Kidney (tissue), 14 donors: Measurements from ENCODE around the gene GPR15LG. TPM values are rescaled to one million over a fixed set of nuclear protein-coding genes. Genes with fewer than 3 reads are reported as not detected.
A peak's percentile ranks its signal among the peaks of the same experiment; 100 is the strongest.
"Not testable (repeated sequence)": the region's sequence is repeated elsewhere in the genome, so short reads cannot be mapped to it uniquely, and the experiment has no call there.

ENCODE experiments used
- DNase-seq, 5 donors: peaks; one replicate each; pipeline ENCODE4 v3.0.0-alpha.2; 2013 to 2020
- FAIRE-seq: peaks from 2 replicates; lab custom pipeline; 2012; peaks lifted over from hg19 to GRCh38; lab: Jason Lieb, UNC
- H3K27ac ChIP-seq, 2 donors: one replicate each; pipeline ENCODE4 v1.7.0; 2013; ENCODE audit warnings: low read depth in 2 of 2, low read length in 2 of 2, inconsistent platforms in 1 of 2
- H3K27me3 ChIP-seq: one replicate; pipeline ENCODE4 v1.7.1; 2013; ENCODE audit warnings: low read length, inconsistent platforms; ENCODE audit not compliant: control insufficient read depth, insufficient read depth
- H3K36me3 ChIP-seq, 3 donors: one replicate each; pipeline versions ENCODE4 v1.7.0 to v1.7.1; 2013; ENCODE audit warnings: low read length in 3 of 3, control low read depth in 1 of 3, inconsistent platforms in 1 of 3; ENCODE audit not compliant: insufficient read depth in 3 of 3, control insufficient read depth in 2 of 3
- H3K4me1 ChIP-seq, 3 donors: one replicate each; pipeline versions ENCODE4 v1.7.0 to v1.7.1; 2013; ENCODE audit warnings: low read length in 3 of 3, inconsistent platforms in 1 of 3, low read depth in 1 of 3; ENCODE audit not compliant: control insufficient read depth in 2 of 3, insufficient read depth in 2 of 3
- H3K4me3 ChIP-seq, 3 donors: one replicate each; pipeline versions ENCODE4 v1.7.0 to v1.8.1; 2013; ENCODE audit warnings: low read length in 3 of 3, control low read depth in 1 of 3, inconsistent platforms in 1 of 3
- H3K9ac ChIP-seq, 3 donors: one replicate each; pipeline versions ENCODE4 v1.7.0 to v1.7.1; 2013; ENCODE audit warnings: low read length in 3 of 3, control low read depth in 1 of 3, inconsistent platforms in 1 of 3
- H3K9me3 ChIP-seq, 3 donors: one replicate each; pipeline versions ENCODE4 v1.7.0 to v1.7.1; 2013; ENCODE audit warnings: low read length in 3 of 3, control low read depth in 1 of 3, inconsistent platforms in 1 of 3; ENCODE audit not compliant: control insufficient read depth in 2 of 3, insufficient read depth in 1 of 3
- CTCF ChIP-seq: IDR thresholded peaks from 3 replicates; pipeline ENCODE4 v1.5.1; 2012; ENCODE audit warnings: mild to moderate bottlenecking, moderate library complexity, borderline replicate concordance; ENCODE audit not compliant: insufficient read depth; ENCODE audit errors: extremely low read depth
- intact Hi-C: fragments of 100-400 bp; cut with DNase I; formaldehyde crosslinking; loops from one replicate; pipeline ENCODE4 v1.11.1; 2022
- polyA plus RNA-seq: library from polyadenylated mRNA; stranded (reverse); fragments of 350-450 nt; fragmentation: Illumina TruSeq; extraction: RNeasy Lipid Tissue Mini Kit (QIAGEN cat#74804); gene quantifications from one replicate; pipeline ENCODE4 v1.2.3, GENCODE V29; 2014; ENCODE audit warnings: low read depth, low replicate concordance; ENCODE audit not compliant: insufficient read depth
- total RNA-seq: library from RNA; stranded (reverse); fragmentation: NEBNext Ultra II Directional; extraction: Animal tissue kit (Norgen Biotek cat#: 25700); gene quantifications from one replicate; pipeline ENCODE4 v1.2.1, GENCODE V29; 2021
- donor health status: control.
- donor health status: control.
- donor health status: control.
- donor health status: control.
- donor health status: control.
- donor health status: DM: yes; HTN: yes; CAD: no.
- donor health status: Normal renal cell carcinoma (clear cell type).

Gene GPR15LG
- total and polyA plus RNA-seq, 2 donors from 2014 or later = 0.44 TPM; not detected in 1

- Histone ChIP-seq H3K36me3 (no peaks in the 10 kb centered on the region), H3K4me3 (no peak overlapping the region), H3K27ac (peak overlapping the region in 1 of 2 donors; percentile 6), H3K9me3 (no peaks in the 10 kb centered on the region), H3K4me1 (peaks cover 0 to 2% (median 0%) of the 10 kb centered on the region in 3 donors), H3K9ac (no peak overlapping the region), H3K27me3 (no peaks in the 10 kb centered on the region)
- no peak for TF ChIP-seq CTCF
- DNase-seq = peak in 3 of 5 donors; percentile 51 to 74 (median 71)
- FAIRE-seq = no peak
- intact Hi-C loops = no loop called here
Observed at GRCh38 chr10:84179059-84179710, 5.6 kb downstream of the GPR15LG start.

- H3K4me3 ChIP-seq, H3K9ac ChIP-seq, intact Hi-C loops, H3K4me1 ChIP-seq, FAIRE-seq, H3K9me3 ChIP-seq, H3K36me3 ChIP-seq, H3K27me3 ChIP-seq, DNase-seq, H3K27ac ChIP-seq: not testable (repeated sequence)
Observed at GRCh38 chr10:84180386-84180785, 6.8 kb downstream of the GPR15LG start.

GRCh38 chr10:84181631-84182030 is 8.0 kb downstream of the GPR15LG start:
- intact Hi-C loops = no loop called here
- no peak for TF ChIP-seq CTCF
- FAIRE-seq (no peak), DNase-seq (no peak)
- peaks cover 0 to under 1% (median 0%) of the 10 kb centered on the region in 3 donors for H3K9me3 ChIP-seq
- no peaks in the 10 kb centered on the region for H3K27me3 ChIP-seq
- no peaks in the 10 kb centered on the region for H3K36me3 ChIP-seq
- H3K4me1 ChIP-seq = peaks cover 0 to 2% (median 0%) of the 10 kb centered on the region in 3 donors
- no peak overlapping the region for H3K4me3 ChIP-seq
- no peak overlapping the region for H3K27ac ChIP-seq
- H3K9ac ChIP-seq = no peak overlapping the region

GRCh38 chr10:84184517-84184916 is 10.9 kb downstream of the GPR15LG start:
- intact Hi-C loops = no loop called here
- Histone ChIP-seq H3K9me3 (peaks cover 0 to 4% (median 0%) of the 10 kb centered on the region in 3 donors), H3K27ac (no peak overlapping the region), H3K9ac (no peak overlapping the region), H3K27me3 (no peaks in the 10 kb centered on the region), H3K4me1 (no peaks in the 10 kb centered on the region), H3K4me3 (no peak overlapping the region), H3K36me3 (no peaks in the 10 kb centered on the region)
- FAIRE-seq = no peak
- no peak for TF ChIP-seq CTCF
- no peak for DNase-seq
